HG03280 (cell line): ENCODE measurements around the gene YWHAE.
"Not testable (repeated sequence)": the region's sequence is repeated elsewhere in the genome, so short reads cannot be mapped to it uniquely, and the experiment has no call there.

Experiments
- ATAC-seq: cut with Tn5 transposase; IDR thresholded peaks from one replicate; pipeline ENCODE4 v1.9.1; 2021; ENCODE audit warnings: mild to moderate bottlenecking, moderate library complexity; ENCODE audit not compliant: unreplicated experiment

Gene YWHAE

DNA sequence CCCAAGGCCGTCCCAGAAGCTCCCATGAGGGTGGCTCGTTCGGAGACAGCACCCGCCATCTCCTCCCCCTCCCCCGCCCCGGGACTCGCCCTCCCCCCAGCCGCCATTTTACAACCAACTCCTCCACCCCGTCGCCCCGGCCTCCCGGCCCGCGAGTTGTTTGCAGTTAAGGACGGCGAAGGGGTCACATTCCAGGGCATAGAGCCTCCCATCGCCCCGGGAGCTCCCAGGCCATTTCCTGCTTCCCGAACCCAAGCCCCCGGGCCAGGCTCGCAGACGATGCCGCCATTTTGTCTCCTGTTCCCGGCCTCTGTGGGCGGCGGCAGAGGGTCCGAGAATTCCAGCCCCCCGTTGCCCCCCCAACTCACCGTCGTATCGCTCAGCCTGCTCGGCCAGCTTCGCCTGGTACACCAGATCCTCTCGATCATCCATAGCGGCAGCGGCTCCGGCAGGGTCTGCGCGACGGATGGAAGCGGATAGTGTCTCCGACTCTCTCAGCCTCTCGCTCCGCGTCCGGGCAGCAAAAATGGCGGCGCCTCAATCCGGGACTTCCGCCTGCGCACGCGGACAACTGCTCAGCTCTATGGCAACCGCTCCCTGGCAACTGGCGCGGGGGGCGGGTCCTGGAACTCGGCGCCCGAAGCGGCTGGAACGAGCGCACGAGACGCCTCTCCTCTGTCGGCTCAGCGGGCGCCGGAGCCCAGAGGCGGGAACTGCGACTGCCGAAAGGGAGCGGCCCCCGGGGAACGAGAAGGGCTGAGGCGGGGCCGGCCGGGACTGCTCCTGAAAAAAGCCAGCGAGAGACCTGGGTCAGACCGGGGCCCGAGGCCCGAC, at the start of gene YWHAE:
Gene YWHAE, minus strand, starts transcription at position 544 of the 834 bp plus-strand sequence. Its CDS starts 112 bp downstream, at position 432.
- ATAC-seq: peak; percentile 93

DNA sequence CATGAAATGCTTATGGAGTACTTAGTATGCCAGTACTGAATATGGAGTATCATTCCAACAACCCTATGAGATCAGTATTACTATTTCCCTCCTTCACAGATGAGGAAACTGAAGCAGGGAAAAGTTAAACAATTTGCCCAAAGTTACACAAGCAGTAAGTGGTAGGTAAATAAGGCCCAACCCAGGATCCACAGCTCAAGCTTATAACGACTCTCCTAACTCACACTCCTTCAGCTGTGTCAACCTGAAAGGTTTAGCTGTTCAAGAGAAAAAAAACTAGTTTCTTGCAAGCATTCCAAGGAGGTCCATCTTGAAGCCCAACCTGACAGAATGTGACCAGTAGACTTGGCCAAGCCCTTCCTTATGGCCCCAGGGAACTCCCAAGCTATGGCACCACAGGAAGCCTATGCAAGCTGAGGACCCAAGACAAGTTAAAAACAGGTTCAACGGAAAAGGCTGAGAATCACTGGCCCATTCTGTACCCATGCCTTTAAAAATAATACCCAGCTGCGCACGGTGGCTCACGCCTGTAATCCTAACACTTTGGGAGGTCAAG, 49.5 kb upstream of the YWHAE start:
- ATAC-seq: no peak

DNA sequence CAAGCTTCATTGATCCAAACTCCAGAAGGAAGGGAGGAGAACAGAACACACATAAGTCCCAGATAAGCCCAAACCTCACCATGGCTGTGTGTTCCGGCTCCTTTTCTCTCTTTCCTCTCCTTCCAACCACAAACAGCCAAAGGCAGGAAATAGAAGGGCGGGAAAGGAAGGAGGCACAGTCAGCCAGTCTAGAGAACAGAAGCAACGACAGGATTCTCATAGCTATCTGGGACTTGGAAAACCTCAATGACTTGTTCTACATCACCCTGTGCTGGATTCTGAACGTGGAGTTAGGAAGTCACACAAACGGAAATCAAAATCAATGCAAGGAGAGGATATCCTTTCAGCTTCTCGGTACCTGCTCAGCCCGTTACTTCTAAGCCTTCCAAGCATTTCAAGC, 47.0 kb upstream of the YWHAE start:
- no peak for ATAC-seq

DNA sequence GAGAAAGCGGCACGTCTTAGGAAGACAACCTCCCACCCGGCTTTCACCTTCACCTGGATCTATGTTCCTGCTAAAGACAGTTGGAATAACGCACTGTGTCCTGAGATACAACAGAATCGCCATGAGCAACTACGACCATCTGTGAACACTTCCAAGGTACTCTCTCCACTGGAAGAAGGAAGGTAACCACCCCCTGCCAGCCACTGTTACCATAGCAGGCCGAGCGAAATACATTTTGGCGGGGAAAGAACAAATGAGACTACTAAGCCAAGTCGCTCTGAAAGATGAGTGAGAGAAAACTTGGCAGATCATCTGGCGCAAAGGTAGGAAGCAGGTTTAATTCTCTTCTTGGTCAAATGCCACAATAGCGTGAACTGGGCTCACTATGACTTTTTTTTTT, 46.2 kb upstream of the YWHAE start:
- ATAC-seq: no peak

DNA sequence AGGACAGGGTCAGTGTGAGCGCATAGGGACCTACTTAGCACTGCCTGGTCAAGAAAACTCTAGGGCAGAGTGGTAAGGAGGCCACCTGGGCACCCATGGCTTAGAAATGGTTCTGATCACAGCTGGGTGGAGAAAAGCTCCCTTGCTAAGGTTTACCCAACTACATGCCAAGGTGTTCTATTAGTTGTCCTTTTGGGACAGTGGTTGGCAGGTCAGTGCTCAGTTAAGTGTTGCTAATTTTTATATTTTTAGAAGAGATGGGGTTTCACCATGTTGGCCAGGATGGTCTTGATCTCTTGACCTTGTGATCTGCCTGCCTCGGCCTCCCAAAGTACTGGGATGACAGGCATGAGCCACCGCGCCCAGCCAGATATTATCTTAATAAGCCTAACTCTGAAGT, 45.7 kb upstream of the YWHAE start:
- not testable (repeated sequence) for ATAC-seq

DNA sequence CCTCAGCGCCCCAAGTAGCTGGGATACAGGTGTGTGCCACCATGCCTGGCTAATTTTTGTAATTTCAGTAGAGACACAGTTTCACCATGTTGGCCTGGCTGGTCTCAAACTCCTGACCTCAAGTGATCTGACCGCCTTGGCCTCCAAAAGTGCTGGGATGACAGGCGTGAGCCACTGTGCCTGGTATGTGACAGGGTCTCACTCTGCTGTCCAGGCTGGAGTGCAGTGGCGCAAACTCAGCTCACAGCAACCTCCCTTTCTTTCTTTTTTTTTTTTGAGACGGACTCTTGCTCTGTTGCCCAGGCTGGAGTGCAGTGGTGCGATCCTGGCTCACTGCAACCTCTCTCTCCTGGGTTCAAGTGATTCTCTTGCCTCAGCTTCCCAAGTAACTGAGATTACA, 42.7 kb upstream of the YWHAE start:
- not testable (repeated sequence) for ATAC-seq

DNA sequence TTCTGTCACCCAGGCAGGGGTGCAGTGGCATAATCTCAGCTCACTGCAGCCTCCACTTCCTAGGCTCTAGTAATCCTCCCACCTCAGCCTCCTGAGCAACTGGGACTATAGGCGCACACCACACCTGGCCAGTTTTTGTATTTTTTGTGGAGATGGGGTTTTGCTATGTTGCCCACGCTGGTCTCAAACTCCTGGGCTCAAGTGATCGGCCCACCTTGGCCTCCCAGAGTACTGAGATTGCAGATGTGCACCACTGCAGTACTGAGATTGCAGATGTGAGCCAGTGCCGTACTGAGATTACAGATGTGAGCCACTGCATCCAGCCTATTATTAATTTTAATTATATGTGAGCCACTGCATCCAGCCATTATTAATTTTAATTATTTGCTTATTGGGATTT, 42.2 kb upstream of the YWHAE start:
- no peak for ATAC-seq

DNA sequence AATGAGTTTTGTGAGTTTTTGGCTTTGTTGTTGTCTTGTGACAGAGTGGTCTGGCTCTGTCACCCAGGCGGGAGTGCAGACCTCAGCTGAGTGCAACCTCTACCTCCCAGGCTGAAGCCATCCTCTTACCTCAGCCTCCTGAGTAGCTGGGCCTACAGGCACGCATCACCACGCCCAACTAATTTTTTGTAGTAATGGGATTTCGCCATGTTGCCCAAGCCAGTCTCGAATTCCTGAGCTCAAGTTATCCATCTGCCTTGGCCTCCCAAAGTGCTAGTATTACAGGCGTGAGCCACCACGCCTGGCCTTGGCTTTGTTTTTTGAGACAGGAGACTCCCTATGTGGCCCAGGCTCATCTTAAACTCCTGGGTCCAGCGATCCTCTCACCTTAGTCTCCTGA, 40.9 kb upstream of the YWHAE start:
- ATAC-seq: no peak

DNA sequence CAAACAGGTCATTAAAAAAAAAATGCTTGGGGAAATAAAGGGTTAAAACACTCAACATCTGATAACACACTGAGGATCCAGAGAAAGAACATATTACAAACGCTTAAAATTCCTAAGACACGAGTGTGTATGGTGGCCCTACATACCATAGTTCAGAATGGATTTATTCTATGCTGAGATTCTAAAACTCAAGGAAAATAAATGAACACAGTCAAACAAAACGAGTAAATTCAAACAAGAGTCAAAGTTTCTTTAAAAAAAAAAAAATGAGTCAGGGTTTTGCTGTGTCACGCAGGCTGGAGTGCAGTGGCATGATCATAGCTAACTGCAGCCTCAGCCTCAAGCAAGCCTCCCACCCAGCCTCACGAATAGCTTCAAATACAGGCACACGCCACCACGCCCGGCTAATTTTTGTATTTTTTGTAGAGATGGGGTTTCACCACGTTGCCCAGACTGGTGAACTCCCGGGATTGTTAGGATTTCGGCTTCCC, 38.6 kb upstream of the YWHAE start:
- ATAC-seq: no peak

DNA sequence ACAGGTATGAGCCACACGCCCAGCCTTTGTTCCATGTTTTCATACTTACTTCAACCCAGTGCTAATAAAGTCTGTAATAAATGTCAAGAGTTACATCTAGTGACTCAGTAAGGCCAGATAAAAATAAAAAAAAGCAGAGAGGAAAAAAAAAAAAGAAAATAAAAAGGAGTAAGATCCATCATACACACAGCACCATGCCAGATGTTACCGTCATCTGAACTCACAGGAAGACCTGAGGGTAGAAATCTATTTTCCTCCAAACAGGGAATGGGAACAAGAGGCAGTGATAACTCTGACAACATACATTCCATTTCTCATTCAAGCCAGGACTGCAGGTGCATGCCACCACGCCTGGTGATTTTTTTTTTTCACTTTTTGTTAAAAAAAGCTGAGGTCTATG, 35.3 kb upstream of the YWHAE start:
- ATAC-seq: no peak

DNA sequence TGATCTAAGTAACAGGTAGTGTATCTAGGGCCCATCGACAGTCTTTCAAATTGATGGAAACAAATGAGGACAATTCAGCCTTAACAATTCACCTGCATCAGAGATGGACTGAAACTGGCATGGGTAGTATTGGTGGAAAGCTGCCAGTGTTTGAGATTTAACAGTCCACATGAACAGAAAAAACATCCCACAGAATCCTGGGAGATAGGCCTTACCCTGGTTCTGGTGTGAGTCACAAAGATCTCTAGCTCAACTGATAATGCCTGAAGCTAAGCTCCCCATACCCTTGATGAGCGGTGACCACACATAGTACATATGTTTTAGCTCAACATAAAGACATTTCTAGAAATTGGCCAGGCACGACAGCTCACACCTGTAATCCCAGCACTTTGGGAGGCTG, 34.1 kb upstream of the YWHAE start:
- ATAC-seq: no peak

DNA sequence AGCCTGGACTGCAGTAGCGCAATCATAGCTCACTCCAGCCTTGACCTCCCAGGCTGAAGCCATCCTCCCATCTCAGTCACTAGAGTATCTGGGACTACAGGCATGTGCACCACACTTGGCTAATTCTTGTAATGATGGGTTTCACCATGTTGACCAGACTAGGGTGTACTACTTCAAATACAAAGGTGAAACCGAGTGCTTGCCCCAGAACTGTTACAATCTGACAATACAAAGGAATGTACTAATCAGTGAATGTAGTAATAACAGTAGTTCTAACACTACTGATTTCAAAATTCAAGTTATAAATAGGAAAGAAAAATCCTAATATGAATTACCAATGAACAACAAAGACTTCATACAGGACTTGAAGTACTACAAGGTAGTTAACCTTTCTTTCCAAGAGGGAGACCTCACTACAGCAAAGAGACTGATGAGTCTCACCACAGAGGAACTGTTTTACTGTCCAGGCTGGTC, 31.6 kb upstream of the YWHAE start:
- no peak for ATAC-seq

DNA sequence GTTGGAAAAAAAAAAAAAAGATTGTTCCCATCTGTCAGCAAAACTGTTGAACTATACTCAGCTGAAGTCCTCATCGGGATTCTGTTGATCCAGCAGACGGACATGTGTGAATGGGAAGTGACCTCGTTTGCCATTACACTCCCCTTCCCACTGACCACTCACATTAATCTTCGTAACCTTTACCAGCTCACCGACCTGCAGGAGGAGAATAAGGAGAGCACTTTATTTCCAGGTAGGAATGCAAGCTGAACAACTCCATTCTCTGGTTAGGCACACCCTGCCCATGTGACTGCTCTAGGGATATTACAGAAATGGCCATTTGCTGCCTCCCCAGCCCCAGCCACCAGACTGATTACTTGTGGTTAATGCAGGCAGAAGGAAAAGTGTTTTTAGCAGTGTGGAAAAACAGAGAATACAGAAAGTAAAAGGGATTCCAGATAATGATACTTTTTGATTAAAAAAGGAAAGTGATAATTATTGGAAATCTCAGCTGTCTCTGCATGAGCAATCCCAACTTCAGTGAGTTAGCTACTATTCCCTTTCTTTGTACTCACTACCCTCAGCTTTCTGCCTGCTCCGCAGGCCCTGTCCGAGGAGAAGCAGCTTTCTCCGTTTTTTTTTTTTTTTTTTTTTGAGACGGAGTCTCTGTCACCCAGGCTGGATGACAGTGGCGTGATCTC, 23.6 kb upstream of the YWHAE start:
- ATAC-seq: no peak

DNA sequence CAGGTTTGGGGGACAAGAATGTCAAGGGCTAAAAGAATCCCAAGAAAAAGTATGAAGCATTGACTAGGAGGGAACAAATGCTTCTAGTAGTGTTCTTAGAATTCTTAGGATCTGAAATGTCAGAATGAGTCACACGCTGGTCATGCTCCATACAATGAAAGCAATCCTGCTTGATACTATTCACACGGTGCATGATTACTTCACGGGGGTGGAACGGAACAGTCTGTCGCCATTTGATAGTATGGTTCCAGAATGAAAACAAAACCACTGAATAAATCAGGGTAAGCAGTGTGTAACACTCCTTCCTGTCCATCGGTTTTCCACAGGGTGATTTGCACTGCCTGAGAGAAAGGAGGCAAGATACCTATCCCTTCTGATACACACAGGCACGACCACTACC, 22.9 kb upstream of the YWHAE start:
- no peak for ATAC-seq

DNA sequence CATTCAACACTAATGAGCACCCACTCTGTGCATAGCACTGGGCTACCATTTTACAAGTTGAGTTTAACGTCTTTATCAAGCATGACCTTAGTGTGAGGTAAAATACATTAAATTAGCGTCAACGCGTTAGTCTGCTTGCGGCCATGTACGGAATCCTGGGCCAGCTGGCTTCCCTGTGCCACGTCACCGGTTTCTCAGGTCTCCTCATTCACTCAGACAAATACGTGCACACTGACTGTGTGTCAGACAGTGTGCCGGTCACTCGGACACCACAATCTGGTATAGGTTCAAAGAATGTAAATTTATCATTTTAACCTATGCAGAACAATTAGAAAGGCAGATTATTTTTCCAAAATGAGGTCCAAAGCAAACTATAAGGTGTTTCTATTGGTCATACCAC, 21.4 kb upstream of the YWHAE start:
- ATAC-seq: no peak

DNA sequence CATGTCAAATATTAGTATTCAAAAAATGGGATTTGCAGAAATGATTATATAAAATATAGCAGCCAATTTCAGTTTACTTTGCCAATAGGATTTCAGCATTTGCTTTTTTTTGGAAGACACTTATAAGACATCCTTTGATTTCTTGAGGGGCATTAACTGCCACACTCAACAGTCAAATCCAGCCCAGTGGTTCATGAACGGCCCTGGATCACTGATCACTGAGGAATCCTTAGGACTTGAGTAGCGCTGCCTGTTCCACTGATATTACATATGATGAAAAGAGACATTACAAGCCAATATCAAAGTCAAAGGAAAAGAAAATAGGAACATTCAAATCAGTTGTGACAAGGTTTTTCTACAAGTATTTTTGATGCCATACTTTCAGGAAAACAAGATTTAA, 21.0 kb upstream of the YWHAE start:
- no peak for ATAC-seq

DNA sequence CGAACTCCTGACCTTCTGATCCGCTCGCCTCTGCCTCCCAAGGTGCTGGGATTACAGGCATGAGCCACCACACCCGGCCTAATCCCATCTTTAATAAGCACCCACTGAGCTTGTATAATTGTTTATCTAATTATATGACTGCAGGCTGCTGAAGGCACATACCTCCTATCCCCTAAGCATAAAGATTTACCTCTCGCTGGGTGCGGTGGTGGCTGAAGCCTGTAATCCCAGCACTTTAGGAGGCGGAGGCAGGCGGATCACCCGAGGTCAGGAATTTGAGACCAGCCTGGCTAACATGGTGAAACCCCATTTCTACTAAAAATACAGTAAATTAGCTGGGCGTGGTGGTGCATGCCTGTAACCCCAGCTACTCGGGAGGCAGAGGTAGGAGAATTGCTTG, 20.1 kb upstream of the YWHAE start:
- ATAC-seq: no peak

DNA sequence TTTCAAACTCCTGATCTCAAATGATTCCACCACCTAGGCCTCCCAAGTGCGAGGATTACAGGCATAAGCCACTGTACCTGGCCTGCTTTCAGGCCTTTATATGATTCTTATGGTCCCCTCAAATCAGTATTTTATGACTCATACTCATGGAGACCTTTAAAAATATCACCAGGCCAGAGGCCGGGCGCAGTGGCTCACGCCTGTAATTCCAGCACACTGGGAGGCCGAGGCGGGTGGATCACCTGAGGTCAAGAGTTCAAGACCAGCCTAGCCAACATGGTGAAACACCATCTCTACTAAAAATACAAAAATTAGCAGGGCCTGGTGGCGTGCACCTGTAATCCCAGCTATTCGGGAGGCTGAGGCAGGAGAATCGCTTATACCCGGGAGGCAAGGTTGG, 18.5 kb upstream of the YWHAE start:
- not testable (repeated sequence) for ATAC-seq

DNA sequence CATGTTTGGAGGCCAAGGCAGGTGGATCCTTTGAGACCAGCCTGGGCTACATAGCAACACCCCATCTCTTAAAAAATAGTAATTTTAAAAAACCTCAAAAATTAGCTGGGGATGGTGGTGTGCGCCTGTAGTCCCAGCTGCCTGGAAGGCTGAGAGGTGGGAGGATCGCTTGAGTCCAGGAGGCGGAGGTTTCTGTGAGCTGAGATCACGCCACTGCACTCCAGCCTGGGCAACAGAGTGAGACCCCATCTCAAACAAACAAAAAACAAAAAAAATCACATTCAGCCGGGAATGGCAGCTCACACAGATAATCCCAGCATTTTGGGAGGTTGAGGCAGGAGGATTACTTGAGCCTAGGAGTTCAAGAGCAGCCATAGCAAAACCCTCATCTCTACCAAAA, 16.4 kb upstream of the YWHAE start:
- ATAC-seq: no peak

DNA sequence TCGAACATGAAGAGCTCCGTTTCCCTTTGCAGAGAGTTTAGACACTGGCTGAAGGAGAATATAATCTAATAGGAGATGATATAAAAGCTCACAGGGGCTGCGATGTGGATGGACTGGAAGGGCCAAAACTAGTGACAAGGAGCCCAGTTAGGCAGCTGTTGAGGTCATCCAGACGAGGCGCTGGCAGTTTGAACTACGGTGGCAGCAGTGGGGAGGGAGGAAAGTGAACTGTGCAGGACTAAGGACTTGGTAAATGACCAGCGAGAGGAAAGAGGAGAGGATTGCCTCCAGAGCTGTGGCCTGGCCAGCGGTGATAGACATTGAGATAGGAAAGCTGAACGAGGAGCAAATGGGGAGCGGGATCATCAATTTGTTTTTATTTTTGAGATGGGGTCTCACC, 14.6 kb upstream of the YWHAE start:
- no peak for ATAC-seq

DNA sequence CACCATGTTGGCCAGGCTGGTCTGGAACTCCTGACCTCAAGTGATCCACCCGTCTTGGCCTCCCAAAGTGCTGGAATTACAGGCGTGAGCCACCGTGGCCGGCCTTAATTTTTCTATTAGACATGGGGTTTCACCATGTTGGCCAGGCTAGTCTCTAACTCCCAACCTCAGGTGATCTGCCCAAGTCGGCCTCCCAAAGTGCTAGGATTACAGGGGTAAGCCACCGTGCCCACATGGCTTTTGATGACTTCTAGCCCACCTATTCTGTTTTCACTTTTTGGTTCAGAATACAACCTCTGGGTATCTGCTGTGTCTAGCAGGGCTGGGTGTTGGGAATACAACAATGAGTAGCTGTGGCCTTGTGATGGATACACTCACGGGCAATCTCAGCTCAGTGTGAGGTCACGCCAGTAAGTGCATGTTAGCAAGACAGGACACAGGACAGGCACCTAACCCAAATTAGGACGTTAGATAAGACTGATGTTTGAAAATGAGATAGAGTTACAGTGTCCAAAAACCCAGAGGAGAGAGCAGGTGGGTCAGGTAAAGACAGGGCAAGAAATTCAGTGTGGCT, 14.1 kb upstream of the YWHAE start:
- no peak for ATAC-seq
